Fibroblast of peridontal ligament (primary cell): Measurements from ENCODE around the gene MMEL1.
"Not testable (repeated sequence)": the region's sequence is repeated elsewhere in the genome, so short reads cannot be mapped to it uniquely, and the experiment has no call there.

ENCODE experiments used
- DNase-seq: peaks from one replicate; pipeline ENCODE4 v3.0.0-alpha.2; 2010; ENCODE audit errors: extremely low read depth

MMEL1 gene

GRCh38 chr1:2590233-2591141 is 42.3 kb downstream of the MMEL1 start:
- no peak for DNase-seq

- no peak for DNase-seq
These were observed 43.2 kb downstream of the MMEL1 start for GRCh38 chr1:2589431-2590232.

DNA sequence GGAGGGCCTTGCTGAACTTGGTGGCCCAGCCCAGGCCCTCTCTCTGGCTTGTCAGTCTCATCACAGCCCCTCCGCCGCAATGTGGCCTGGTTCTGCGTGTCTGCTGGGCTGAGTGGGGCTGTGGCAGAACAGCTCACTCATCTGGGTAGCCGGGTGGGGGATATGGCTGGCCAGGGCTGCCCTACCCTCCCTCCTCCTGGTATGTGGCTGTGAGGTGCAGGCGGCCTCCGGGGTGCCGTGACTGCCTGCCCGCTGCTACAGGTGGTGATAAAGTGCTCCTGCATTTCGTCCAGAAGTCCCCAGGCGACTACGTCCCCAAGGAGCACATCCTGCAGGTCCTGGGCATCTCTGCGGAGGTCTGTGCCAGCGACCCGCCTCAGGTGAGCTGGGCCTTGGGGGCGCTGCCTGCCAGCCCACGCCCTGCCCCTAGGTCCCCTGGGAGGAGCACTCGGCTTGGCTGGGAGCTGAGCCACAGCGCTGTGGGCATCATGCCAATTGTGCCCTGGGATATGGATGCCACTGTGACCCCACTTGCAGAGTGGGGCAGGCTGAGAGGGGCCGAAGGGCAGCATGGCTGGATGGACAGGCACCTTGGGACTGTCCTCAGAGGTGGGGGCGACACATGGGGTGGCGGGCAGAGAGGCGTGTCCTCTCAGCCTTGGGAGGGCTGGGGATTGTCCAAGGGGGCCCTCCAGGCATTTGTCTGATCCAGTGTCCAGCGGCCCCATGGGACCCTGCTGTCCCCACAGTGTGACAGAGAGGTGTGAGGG is 44.0 kb downstream of the MMEL1 start:
- DNase-seq: no peak

- no peak for DNase-seq
These were observed 44.8 kb downstream of the MMEL1 start for GRCh38 chr1:2587860-2588571.

GRCh38 chr1:2587071-2587859 is 45.6 kb downstream of the MMEL1 start:
- no peak for DNase-seq

GRCh38 chr1:2586154-2587070 is 46.4 kb downstream of the MMEL1 start, which contains the start of gene PRXL2B:
Gene PRXL2B (plus strand): TSS chr1:2586777. CDS start chr1:2586886, 109 bp downstream.
- peak; percentile 98 for DNase-seq

GRCh38 chr1:2585318-2586092 is 47.3 kb downstream of the MMEL1 start:
- DNase-seq: peak; percentile 28

DNA sequence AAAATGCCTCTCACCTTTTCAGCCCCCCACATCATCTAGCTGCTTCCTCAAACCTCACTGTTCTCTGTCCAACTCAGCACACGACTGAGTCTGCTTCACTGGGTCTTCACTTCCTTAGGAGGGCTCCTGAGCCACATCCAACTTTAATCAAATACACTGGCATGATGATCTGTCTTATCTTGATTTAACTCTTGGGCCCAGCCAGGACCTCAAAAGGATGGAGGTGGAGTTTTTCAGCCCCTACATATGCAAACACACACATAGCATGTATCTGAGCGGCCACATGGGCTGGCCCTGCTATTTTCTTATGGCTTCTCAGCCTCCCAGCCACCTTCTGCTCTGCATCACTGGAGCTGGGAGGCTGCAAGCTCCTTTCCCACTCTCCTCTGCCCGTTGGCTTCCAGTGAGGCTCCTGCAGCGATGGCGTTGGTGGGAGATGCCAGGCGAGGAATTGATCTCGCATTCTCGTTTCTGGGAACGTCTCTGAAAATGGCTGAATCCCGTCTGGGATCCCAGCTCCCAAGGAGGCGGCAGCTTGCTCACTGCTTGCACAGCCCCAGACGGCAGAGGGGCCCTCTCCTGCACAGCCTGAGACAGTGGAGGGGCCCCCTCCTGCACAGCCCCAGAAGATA is 48.0 kb downstream of the MMEL1 start:
- no peak for DNase-seq

GRCh38 chr1:2583871-2584351 is 48.9 kb downstream of the MMEL1 start:
- no peak for DNase-seq

- no peak for DNase-seq
These were observed 49.5 kb downstream of the MMEL1 start for GRCh38 chr1:2583331-2583791.

DNA sequence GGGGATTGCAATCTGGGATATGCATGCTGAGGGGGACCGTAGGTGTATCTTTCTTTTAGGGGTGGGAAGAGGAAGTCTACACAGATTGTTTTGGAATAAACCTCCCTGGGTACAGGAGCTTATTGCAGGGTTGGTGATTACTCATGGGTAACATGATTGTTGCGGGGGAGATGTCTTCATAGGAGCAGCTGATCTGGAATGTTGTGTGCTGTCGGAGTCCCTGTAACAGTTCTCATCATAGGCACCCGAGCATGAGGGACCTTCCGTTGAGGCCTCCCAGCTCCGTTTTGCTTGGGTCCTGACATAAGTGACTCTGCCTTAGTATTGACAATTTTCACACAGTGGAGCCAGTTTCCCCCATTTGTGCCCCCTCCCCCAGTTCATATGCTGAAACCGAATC is 50.4 kb downstream of the MMEL1 start:
- DNase-seq: no peak

- DNase-seq: no peak
These were observed 52.1 kb downstream of the MMEL1 start for GRCh38 chr1:2580691-2581090.

GRCh38 chr1:2578758-2579118 is 54.1 kb downstream of the MMEL1 start:
- DNase-seq: no peak

- not testable (repeated sequence) for DNase-seq
These were observed 55.2 kb downstream of the MMEL1 start for GRCh38 chr1:2577565-2578075.

DNA sequence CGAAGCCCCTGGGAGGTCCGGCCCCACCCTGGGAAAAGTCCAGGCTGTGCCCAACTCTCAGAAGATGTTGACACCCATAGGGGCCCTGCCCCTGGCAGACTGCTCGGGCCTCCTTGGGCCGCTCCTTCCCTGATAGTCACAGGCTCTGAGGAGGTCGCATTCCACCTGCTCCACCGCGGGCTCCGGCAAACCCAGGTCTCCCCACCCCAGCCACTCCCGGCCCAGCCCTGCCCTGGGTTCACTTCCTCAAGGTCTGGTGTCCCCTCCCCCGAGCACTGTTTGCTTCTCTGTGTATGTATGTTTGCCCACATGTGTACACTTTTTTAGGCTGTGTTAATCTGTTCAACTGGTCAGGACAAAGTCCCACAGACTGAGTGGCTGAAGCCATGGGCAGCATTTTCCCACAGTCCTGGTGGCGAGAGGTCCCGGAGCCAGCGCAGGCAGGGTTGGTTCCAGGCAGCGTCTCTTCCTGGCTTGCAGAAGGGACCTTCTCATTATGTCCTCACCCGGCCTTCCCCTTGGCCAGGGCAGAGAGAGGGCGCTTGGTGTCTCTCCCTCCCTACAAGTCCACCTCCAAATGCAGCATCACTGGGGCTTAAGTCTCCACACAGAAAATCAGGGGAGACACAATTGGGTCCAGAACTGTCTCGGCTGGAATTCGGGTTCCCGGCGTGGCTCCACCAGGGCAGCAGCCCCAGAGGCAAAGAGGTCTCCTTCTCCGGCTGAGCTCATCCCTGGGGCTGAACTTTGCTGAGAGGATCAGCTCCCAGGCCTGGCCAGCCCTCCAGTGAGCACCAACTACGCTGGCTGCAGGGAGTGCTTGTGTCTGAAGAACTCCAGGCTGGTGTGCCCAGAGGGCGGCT is 56.8 kb downstream of the MMEL1 start:
- DNase-seq: no peak

GRCh38 chr1:2574350-2574749 is 58.5 kb downstream of the MMEL1 start:
- peak; percentile 5 for DNase-seq
